Left forelimb (tissue), 1 donor: ENCODE results near the gene HSPB6.
"Not testable (repeated sequence)": the region's sequence is repeated elsewhere in the genome, so short reads cannot be mapped to it uniquely, and the experiment has no call there.

ENCODE experiments used
- DNase-seq: peaks from one replicate; pipeline ENCODE4 v3.0.0-alpha.2; 2018; ENCODE audit warnings: low spot score

Gene HSPB6

GRCh38 chr19:35756377-35757230 lies at the start of gene HSPB6:
HSPB6 (minus strand) TSS chr19:35757029; CDS start chr19:35757008, 21 bp downstream.
- no peak for DNase-seq

GRCh38 chr19:35806597-35806996 lies 49.8 kb upstream of the HSPB6 start:
- DNase-seq, result no peak

- DNase-seq, result no peak
These were observed 48.8 kb upstream of the HSPB6 start for GRCh38 chr19:35805526-35806102.

- no peak for DNase-seq
These were observed 45.0 kb upstream of the HSPB6 start for GRCh38 chr19:35801828-35802227.

- DNase-seq, result no peak
These were observed 40.8 kb upstream of the HSPB6 start for GRCh38 chr19:35797663-35798062.

- DNase-seq, result no peak
These were observed 40.1 kb upstream of the HSPB6 start for GRCh38 chr19:35796645-35797542.

GRCh38 chr19:35795564-35795963 lies 38.7 kb upstream of the HSPB6 start:
- not testable (repeated sequence) for DNase-seq

- no peak for DNase-seq
These were observed 36.7 kb upstream of the HSPB6 start for GRCh38 chr19:35793381-35794165.

GRCh38 chr19:35792888-35793287 lies 36.1 kb upstream of the HSPB6 start:
- DNase-seq, result no peak

- DNase-seq, result no peak
These were observed 35.5 kb upstream of the HSPB6 start for GRCh38 chr19:35792312-35792711.

- no peak for DNase-seq
These were observed 35.0 kb upstream of the HSPB6 start for GRCh38 chr19:35791814-35792279.

GRCh38 chr19:35790981-35791813 lies 34.4 kb upstream of the HSPB6 start:
- DNase-seq, result no peak

- DNase-seq, result no peak
These were observed 33.4 kb upstream of the HSPB6 start for GRCh38 chr19:35789978-35790944.

GRCh38 chr19:35789195-35789977 lies 32.6 kb upstream of the HSPB6 start:
- no peak for DNase-seq

GRCh38 chr19:35788205-35788960 lies 31.6 kb upstream of the HSPB6 start:
- no peak for DNase-seq

- no peak for DNase-seq
These were observed 30.5 kb upstream of the HSPB6 start for GRCh38 chr19:35787227-35787799.
